Thyroid gland (tissue), 4 donors: ENCODE measurements around the gene TCAP. TPM values are rescaled to one million over a fixed set of nuclear protein-coding genes. Genes with fewer than 3 reads are reported as not detected.
"Not testable (repeated sequence)": the region's sequence is repeated elsewhere in the genome, so short reads cannot be mapped to it uniquely, and the experiment has no call there.

Experiments used
- DNase-seq, 2 donors: peaks; one replicate each; pipeline ENCODE4 v3.0.0-alpha.2; 2019
- H3K27ac ChIP-seq, 3 donors: fragments of 200-600 bp; sonication (generic); 1 replicate in 2 of 3; 2 replicates in 1 of 3; pipeline ENCODE4 v1.5.1; 2016 to 2019; ENCODE audit warnings: mild to moderate bottlenecking in 1 of 3, moderate library complexity in 1 of 3
- H3K27me3 ChIP-seq: fragments of 200-600 bp; sonication (generic); one replicate; pipeline ENCODE4 v1.5.1; 2019
- H3K36me3 ChIP-seq, 2 donors: fragments of 200-600 bp; sonication (generic); one replicate each; pipeline ENCODE4 v1.5.1; 2016 to 2019
- H3K4me1 ChIP-seq, 2 donors: fragments of 200-600 bp; sonication (generic); one replicate each; pipeline ENCODE4 v1.5.1; 2017 to 2019
- H3K4me3 ChIP-seq, 3 donors: fragments of 200-600 bp; sonication (generic); replicated peaks in 1 of 3; 1 replicate in 2 of 3; 2 replicates in 1 of 3; pipeline ENCODE4 v1.5.1; 2016; ENCODE audit warnings: mild to moderate bottlenecking in 1 of 3
- H3K9me3 ChIP-seq: fragments of 200-600 bp; sonication (generic); one replicate; pipeline ENCODE4 v1.5.1; 2017
- CTCF ChIP-seq, 6 experiments: fragments of 200-600 bp in 3 of 6; fragments of 450-650 bp in 3 of 6; sonication (generic) in 3 of 6; IDR thresholded peaks; one replicate each; pipeline ENCODE4 v1.5.1; 2016 to 2019; ENCODE audit warnings: antibody characterized with exemption in 6 of 6, mild to moderate bottlenecking in 2 of 6, inconsistent platforms in 1 of 6, moderate library complexity in 1 of 6
- POLR2A ChIP-seq, 2 donors: fragments of 450-650 bp; IDR thresholded peaks; one replicate each; pipeline ENCODE4 v1.6.1; 2017; ENCODE audit warnings: antibody characterized with exemption in 2 of 2, mild to moderate bottlenecking in 2 of 2, moderate library complexity in 1 of 2
- WGBS, 2 donors: methylation state at CpG; one replicate each; pipeline ENCODE4 v1.1.5; 2017; 5-methylcytosine and 5-hydroxymethylcytosine counted together
- intact Hi-C: fragments of 100-400 bp; cut with DNase I; formaldehyde crosslinking; loops from one replicate; pipeline ENCODE4 v1.15.1; 2023
- total RNA-seq, 4 donors: library from RNA; depleted of rRNA; stranded (reverse); fragments of >200 nt; gene quantifications; one replicate each; pipeline ENCODE4 v1.2.3, GENCODE V29; 2016

Gene TCAP
- total RNA-seq, 4 donors from 2014 or later, result 0.63 to 2.1 (median 1.5) TPM

GRCh38 chr17:39705786-39706348 is 40.7 kb downstream of the TCAP start:
- TF ChIP-seq CTCF (IDR thresholded peaks at IDR 0.05), result peak in 3 of 6 experiments; percentile 15 to 51 (median 34)
- peak in 1 of 2 donors; percentile 47 for TF ChIP-seq POLR2A (IDR thresholded peaks at IDR 0.05)
- no peak overlapping the region for H3K4me3 ChIP-seq
- peaks cover 61 to 67% of the 10 kb centered on the region in 2 donors for H3K4me1 ChIP-seq
- DNase-seq, result peak; percentile 95 to 97
- H3K27ac ChIP-seq, result peak overlapping the region; percentile 90 to 97 (median 93)
- H3K9me3 ChIP-seq, result no peaks in the 10 kb centered on the region
- H3K27me3 ChIP-seq, result no peaks in the 10 kb centered on the region
- H3K36me3 ChIP-seq, result peaks cover 15 to 19% of the 10 kb centered on the region in 2 donors
- 28 to 60% methylated on average over 2 to 7 of the region's 12 CpGs for WGBS, 2 donors
- intact Hi-C loops, result no loop called here

- H3K4me1 ChIP-seq, result peaks cover 59 to 63% of the 10 kb centered on the region in 2 donors
- no peaks in the 10 kb centered on the region for H3K27me3 ChIP-seq
- H3K27ac ChIP-seq, result peak overlapping the region; percentile 78 to 97 (median 90)
- intact Hi-C loops, result no loop called here
- no peak overlapping the region for H3K4me3 ChIP-seq
- DNase-seq, result no peak
- H3K9me3 ChIP-seq, result no peaks in the 10 kb centered on the region
- 66 to 72% methylated on average over 6 to 8 of the region's 8 CpGs for WGBS, 2 donors
- no peak for TF ChIP-seq CTCF (IDR thresholded peaks at IDR 0.05)
- TF ChIP-seq POLR2A (IDR thresholded peaks at IDR 0.05), result no peak
- H3K36me3 ChIP-seq, result peaks cover 15 to 19% of the 10 kb centered on the region in 2 donors
Observed at GRCh38 chr17:39706383-39706782, 41.2 kb downstream of the TCAP start.

GRCh38 chr17:39706921-39707337 is 41.8 kb downstream of the TCAP start:
- Histone ChIP-seq H3K27me3 (no peaks in the 10 kb centered on the region), H3K4me3 (no peak overlapping the region), H3K9me3 (no peaks in the 10 kb centered on the region), H3K36me3 (peaks cover 19 to 23% of the 10 kb centered on the region in 2 donors), H3K27ac (peak overlapping the region; percentile 78 to 97 (median 90)), H3K4me1 (peaks cover 58 to 59% of the 10 kb centered on the region in 2 donors)
- intact Hi-C loops, result no loop called here
- WGBS, 2 donors, result 50 to 71% methylated on average over 2 to 6 of the region's 7 CpGs
- peak; percentile 51 to 75 for DNase-seq
- no peak for TF ChIP-seq CTCF (IDR thresholded peaks at IDR 0.05)

- intact Hi-C loops, result no loop called here
- 90 to 91% methylated on average over 14 of the region's 14 CpGs for WGBS, 2 donors
- no peak for TF ChIP-seq POLR2A (IDR thresholded peaks at IDR 0.05)
- no peaks in the 10 kb centered on the region for H3K27me3 ChIP-seq
- H3K4me1 ChIP-seq, result peaks cover 33 to 34% of the 10 kb centered on the region in 2 donors
- peaks cover 24 to 31% of the 10 kb centered on the region in 2 donors for H3K36me3 ChIP-seq
- no peaks in the 10 kb centered on the region for H3K9me3 ChIP-seq
- peak overlapping the region in 2 of 3 donors; percentile 32 to 38 for H3K27ac ChIP-seq
- H3K4me3 ChIP-seq, result no peak overlapping the region
- DNase-seq, result no peak
Observed at GRCh38 chr17:39709319-39709997, 44.3 kb downstream of the TCAP start.

GRCh38 chr17:39709998-39710964 is 45.1 kb downstream of the TCAP start:
- TF ChIP-seq CTCF (IDR thresholded peaks at IDR 0.05) (no peak), POLR2A (IDR thresholded peaks at IDR 0.05) (no peak)
- no peak for DNase-seq
- 91% methylated on average over 14 to 20 of the region's 20 CpGs for WGBS, 2 donors
- H3K4me1 ChIP-seq, result peaks cover 25 to 26% of the 10 kb centered on the region in 2 donors
- no peaks in the 10 kb centered on the region for H3K9me3 ChIP-seq
- H3K27me3 ChIP-seq, result no peaks in the 10 kb centered on the region
- H3K4me3 ChIP-seq, result no peak overlapping the region
- H3K27ac ChIP-seq, result peak overlapping the region; percentile 51 to 78 (median 64)
- intact Hi-C loops, result no loop called here
- peaks cover 29 to 37% of the 10 kb centered on the region in 2 donors for H3K36me3 ChIP-seq

GRCh38 chr17:39711071-39711470 is 45.9 kb downstream of the TCAP start:
- WGBS, 2 donors, result 63% methylated on average over 11 of the region's 11 CpGs
- intact Hi-C loops, H3K4me3 ChIP-seq, H3K27me3 ChIP-seq, H3K9me3 ChIP-seq: not testable (repeated sequence)
- Histone ChIP-seq H3K27ac (peak overlapping the region; percentile 64 to 78 (median 71)), H3K4me1 (peaks cover 19 to 25% of the 10 kb centered on the region in 2 donors), H3K36me3 (peaks cover 37 to 44% of the 10 kb centered on the region in 2 donors)
- DNase-seq, result peak; percentile 61 to 73
